HG03135 (cell line): ENCODE data around the gene LPXN.

Source experiments
- ATAC-seq: cut with Tn5 transposase; IDR thresholded peaks from one replicate; pipeline ENCODE4 v1.9.1; 2021; ENCODE audit warnings: mild to moderate bottlenecking, moderate library complexity; ENCODE audit not compliant: unreplicated experiment

Gene LPXN

DNA sequence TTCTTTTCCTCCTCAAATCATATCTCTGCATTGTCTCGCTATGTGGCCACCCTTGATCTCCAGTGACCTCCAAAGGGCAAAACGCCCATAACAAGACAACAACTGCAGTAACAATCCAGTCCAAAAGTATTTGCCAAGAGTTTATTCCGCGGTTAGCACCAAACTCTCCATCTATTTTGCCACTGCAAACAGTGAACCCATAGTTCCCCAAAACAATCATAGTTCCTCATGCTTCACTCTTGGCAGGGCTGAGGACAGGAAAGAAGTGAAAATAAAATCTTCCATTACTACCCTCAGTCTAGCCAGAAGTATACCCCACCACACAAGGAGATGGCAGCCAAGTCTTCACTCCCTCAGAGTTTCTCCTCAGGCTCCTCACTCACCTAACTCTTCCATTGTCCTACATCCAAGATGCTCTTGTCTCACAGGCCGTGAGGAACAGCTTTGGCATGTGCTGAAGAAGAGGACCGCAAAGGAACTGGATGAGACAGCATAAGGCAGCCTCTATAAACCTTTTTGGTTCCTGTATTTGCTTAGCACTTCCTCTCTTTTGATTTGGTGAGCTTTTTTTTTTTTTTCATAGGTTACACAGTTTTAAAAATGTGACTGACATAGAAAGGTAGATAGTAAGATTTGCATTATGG is at the start of gene LPXN:
TSS of gene LPXN (minus strand) at position 480 of the 644 bp plus-strand sequence. CDS start at position 396, 84 bp downstream.
- ATAC-seq = no peak

- ATAC-seq = no peak
These were observed 49.4 kb upstream of the LPXN start for GRCh38 chr11:58625086-58625485.

- ATAC-seq = no peak
These were observed 46.7 kb upstream of the LPXN start, which contains the start of gene CNTF for GRCh38 chr11:58622344-58622743. Gene CNTF, plus strand, starts transcription at chr11:58622665. Its CDS starts 88 bp downstream, at chr11:58622753.

GRCh38 chr11:58621586-58622262 is 46.1 kb upstream of the LPXN start:
- no peak for ATAC-seq

DNA sequence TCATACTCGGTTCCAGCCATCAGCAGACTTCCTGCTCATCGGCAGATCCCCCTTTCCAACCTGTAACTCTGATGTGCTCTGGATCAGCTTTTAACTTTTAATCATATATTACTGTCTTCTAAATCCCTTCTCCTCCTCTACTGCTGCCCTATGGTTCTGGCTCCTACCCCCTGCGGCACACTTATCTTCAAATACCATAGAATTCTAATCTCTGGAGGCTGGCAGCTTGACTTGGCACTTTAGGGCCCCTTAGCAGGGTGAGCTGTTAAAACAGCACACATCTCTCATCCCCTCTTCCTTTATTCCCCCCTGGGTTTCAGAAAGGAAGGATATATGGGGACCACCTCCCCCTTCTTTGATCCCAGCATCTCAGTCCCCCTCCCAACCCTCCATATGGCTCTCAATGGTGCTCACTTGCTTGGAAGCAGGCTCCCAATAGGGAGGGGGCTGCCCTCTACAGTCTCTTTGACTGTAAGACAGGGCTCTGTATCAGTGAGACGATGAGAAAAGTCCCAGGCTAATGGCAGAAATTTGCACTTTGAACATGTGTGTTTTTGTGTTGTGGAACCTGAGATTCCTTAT is 42.4 kb upstream of the LPXN start:
- ATAC-seq = no peak

GRCh38 chr11:58616594-58616993 is 40.9 kb upstream of the LPXN start:
- no peak for ATAC-seq

DNA sequence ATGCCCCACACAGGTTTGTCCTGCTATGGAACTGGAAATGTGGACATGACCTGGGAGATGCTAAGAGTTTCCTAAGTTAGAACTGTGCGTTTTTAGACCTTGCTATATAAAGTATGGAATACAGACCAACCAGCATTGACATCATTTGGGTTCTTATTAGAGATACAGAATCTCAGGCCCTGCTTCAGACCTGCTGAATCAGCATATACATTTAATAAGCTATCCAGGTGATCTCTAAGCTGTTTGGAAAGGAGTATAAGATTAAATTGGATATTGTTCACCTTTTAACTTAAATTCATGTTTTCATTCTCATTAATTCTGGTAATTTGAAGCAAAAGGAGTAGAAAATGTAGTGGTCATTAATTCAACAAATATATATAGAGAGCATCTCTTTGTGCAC is 39.9 kb upstream of the LPXN start:
- no peak for ATAC-seq

GRCh38 chr11:58613228-58613627 is 37.6 kb upstream of the LPXN start:
- ATAC-seq = no peak

DNA sequence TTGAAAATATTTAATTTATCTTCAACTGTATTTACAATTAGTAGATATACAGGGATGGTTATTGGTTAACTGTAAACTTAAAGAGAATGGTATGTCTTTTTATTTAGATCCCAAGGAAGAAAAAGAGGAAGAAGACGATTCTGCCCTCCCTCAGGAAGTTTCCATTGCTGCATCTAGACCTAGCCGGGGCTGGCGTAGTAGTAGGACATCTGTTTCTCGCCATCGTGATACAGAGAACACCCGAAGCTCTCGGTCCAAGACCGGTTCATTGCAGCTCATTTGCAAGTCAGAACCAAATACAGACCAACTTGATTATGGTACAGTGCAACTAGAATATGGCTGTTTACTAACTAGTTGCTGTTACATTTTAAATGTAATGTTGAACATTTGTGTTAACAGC is 34.1 kb upstream of the LPXN start:
- no peak for ATAC-seq

GRCh38 chr11:58608331-58608730 is 32.7 kb upstream of the LPXN start:
- ATAC-seq = no peak

DNA sequence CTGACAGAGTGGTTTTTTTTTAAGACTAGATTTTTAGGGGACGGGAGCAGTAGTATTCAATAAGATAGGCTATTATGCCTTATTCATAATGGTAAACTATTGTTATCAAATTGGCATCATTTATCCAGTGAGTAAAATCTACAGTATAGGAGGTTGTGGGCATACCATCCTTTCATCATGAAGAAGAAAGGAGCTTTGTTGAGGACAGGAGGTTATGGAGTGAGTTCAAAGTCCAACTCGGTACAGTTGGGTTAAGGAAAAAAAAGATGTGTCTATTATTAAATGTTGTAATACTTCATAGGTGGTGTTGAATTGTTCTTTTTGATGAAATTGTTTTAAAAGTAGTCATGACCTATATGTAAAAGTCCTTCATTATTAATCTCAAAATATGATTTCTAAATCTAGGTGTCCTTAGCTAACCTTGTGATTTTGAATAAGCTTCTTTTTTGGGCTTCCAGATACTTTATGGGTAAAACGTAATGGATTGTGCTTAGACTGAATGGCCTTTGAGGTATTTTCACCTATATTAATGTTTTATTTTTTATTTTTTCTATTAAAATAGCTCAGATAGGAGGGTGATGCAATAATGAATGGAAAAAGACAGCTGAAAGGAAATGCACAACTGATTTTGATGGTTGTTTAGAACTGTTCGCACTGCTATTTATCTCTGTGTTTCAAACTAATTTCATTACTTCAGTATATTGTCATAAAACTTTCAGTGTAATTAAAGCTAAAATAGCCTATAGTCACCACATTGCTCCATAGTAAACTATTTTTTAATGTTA is 31.5 kb upstream of the LPXN start:
- ATAC-seq = no peak

- no peak for ATAC-seq
These were observed 24.9 kb upstream of the LPXN start for GRCh38 chr11:58600510-58600909.

- ATAC-seq = no peak
These were observed 22.0 kb upstream of the LPXN start for GRCh38 chr11:58597486-58598144.

GRCh38 chr11:58596621-58597020 is 21.0 kb upstream of the LPXN start:
- ATAC-seq = no peak

DNA sequence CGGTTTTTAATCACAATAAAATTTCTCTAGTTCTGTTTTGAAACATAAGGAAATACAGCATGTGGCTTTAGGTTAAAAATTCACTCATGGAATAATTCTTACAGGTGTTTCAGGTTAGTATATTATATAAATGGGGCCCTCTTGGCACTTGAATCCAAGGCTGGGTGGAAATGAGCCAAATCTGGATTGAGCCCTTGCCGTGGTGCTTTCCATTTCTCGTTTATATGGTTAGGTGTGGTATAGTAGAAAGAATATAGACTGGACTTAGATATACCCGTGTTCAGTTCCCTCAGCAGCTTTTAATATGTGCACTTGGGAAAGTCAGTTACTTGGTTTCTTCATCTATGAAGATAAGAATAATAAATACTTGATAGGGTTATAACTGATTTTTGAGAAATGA is 19.2 kb upstream of the LPXN start:
- no peak for ATAC-seq

DNA sequence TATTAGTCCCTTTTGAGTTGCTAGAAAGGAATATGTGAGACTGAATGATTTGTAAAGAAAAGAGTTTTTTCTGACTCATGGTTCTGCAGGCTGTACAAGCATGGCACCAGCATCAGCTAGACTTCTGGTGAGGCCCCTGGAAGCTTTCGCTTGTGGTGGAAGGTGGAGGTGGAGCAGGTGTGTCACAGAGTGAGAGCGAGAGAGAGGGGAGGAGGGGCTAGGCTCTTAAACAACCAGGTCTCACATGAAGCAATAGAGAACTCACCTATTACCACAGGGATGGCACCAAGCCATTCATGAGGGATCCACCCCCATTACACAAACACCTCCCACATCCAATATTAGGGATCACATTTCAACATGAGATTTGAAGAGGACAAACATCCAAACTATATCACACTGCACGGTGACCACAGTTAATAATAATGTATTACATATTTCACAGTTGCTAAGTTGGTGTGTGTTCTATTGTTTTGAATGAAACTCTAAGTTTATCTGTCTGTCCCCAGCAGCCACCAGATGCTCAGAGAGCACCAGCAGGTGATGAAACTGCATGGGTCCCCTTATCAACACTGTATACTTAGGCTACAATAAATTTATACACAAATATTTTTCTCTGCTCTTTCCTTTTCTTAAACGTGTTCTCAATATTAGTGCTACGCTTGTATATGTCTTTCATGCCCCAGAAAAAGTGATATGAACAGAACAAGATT is 17.3 kb upstream of the LPXN start:
- no peak for ATAC-seq

GRCh38 chr11:58591659-58592058 is 16.0 kb upstream of the LPXN start:
- ATAC-seq = no peak

DNA sequence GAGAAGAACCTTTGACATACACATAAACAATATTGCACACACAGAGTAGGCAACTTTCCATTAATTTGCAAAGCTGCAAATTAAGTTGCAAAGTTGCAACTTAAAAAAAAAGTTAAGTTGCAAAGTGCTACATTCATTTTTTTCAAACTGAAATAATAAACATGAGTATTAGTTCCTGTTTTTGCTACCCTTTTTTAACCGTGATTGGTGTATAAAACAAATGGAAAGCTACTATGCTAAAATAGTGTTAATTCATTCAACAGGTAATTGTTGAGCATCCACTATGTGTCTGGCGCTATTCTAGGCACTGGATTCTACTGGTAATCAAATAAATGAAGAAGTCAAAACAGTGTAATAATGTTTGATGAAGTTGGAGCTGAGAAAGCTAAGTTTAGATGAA is 11.3 kb upstream of the LPXN start:
- ATAC-seq = no peak

- no peak for ATAC-seq
These were observed 6.8 kb upstream of the LPXN start for GRCh38 chr11:58582437-58582836.

- ATAC-seq = no peak
These were observed 4.7 kb upstream of the LPXN start for GRCh38 chr11:58580311-58580710.
